Measurements from ENCODE around the gene BORCS5.

DNA sequence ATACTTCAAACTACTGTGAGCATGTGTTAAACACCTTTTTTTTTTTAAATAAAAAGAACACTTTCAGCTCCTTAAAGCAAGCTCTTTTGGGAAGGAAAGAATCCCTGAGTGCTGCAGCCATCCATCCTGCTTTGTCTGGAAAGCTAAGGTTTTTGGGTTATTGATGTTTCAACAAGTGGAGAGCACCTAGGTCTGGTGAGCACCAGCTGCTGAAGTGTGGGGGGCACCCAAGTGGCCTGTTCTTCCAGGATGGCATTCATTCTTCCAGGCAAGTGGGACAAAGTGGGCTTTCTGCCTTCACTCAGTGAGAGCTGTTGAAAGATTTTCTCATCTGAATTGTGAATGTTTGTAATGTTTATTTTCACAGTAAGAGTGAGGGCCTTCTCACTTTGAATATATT is 49.9 kb downstream of the BORCS5 start:
- no peak for TF ChIP-seq POLR2A (IDR thresholded peaks at IDR 0.05)
- TF ChIP-seq, protein P1, sequence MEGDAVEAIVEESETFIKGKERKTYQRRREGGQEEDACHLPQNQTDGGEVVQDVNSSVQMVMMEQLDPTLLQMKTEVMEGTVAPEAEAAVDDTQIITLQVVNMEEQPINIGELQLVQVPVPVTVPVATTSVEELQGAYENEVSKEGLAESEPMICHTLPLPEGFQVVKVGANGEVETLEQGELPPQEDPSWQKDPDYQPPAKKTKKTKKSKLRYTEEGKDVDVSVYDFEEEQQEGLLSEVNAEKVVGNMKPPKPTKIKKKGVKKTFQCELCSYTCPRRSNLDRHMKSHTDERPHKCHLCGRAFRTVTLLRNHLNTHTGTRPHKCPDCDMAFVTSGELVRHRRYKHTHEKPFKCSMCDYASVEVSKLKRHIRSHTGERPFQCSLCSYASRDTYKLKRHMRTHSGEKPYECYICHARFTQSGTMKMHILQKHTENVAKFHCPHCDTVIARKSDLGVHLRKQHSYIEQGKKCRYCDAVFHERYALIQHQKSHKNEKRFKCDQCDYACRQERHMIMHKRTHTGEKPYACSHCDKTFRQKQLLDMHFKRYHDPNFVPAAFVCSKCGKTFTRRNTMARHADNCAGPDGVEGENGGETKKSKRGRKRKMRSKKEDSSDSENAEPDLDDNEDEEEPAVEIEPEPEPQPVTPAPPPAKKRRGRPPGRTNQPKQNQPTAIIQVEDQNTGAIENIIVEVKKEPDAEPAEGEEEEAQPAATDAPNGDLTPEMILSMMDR (IDR thresholded peaks at IDR 0.05) = no peak
